ENCODE results near the gene LRP2.
"Not testable (repeated sequence)": the region's sequence is repeated elsewhere in the genome, so short reads cannot be mapped to it uniquely, and the experiment has no call there.

The LRP2 gene

DNA sequence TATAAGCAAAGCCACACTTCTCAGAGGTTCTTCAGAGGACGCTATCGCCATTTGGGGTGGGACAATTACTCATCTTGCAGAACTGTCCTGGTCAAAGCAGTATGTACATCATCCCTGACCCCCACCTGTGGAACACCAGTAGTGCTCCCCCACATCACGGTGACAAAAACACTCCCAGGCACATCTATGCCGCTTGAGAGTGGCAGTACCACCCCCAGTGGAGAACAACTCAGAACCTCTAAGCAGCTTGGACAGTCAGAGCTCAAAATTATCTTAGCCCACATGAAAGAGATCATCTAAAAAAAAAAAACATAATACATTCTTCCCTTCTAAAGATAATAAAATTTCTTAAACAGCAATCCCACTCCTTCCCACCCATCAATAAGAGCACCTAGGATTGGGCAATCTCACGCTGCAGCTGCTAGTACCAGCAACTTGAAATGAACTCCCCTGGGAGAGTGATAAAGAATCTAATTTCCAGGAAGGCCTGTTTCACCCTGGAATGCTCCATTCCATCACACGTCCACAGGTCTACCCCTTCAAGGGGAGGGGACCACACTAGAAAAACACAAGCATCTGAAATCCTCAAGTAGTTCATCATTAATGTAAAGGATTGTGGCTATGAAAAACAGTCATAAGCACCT lies 31.7 kb downstream of the LRP2 start:
- intact Hi-C loops (cut with DNase I; ENCODE audit: low total_unique reads), result no loop called here
- TF ChIP-seq, protein P1, sequence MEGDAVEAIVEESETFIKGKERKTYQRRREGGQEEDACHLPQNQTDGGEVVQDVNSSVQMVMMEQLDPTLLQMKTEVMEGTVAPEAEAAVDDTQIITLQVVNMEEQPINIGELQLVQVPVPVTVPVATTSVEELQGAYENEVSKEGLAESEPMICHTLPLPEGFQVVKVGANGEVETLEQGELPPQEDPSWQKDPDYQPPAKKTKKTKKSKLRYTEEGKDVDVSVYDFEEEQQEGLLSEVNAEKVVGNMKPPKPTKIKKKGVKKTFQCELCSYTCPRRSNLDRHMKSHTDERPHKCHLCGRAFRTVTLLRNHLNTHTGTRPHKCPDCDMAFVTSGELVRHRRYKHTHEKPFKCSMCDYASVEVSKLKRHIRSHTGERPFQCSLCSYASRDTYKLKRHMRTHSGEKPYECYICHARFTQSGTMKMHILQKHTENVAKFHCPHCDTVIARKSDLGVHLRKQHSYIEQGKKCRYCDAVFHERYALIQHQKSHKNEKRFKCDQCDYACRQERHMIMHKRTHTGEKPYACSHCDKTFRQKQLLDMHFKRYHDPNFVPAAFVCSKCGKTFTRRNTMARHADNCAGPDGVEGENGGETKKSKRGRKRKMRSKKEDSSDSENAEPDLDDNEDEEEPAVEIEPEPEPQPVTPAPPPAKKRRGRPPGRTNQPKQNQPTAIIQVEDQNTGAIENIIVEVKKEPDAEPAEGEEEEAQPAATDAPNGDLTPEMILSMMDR (IDR thresholded peaks at IDR 0.05), result no peak
- H3K4me1 ChIP-seq, result no peaks in the 10 kb centered on the region

DNA sequence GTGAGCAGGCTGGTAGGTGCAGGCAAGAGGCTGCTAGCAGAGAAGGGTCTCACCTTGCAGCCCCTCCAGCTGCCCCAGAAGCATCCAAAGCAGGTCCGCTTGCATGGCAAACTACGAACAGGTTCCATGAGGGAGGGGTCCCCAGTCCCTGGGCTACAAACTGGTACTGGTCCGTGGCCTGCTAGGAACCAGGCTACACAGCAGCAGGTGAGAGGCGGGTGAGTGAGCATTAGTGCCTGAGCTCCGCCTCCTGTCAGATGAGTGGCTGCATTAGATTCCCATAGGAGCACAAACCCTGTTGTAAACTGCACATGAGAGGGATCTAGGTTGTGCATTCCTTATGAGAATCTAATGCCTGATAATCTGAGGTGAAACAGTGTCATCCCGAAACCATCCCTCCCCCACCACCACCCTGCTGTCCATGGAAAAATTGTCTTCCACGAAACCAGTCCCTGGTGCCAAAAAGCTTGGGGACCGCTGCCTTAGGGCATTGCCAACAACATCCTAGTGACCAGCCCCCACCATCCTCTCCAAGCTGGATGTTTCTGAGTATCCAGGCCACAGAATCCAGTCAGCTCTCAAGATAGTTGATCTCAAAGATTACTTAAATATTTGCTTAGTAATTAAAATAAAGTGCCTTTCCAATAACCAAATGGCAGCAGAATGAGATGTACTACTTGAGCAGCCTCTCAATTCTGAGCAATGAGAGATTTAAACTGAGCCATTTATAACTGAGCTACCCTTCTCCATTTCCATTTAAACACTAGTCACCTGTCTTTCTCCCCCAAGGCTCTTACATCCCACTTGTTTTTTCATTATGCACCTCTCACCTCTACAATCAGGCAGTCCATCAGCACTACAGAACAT lies 32.4 kb downstream of the LRP2 start:
- Histone ChIP-seq H3K27ac (no peak overlapping the region), H3K9me3 (no peaks in the 10 kb centered on the region), H3K4me3 (no peak overlapping the region), H3K36me3 (no peaks in the 10 kb centered on the region), H3K27me3 (peaks cover 0 to 6% of the 10 kb centered on the region in 2 donors), H3K4me1 (no peaks in the 10 kb centered on the region)
- intact Hi-C loops (cut with DNase I; ENCODE audit: low total_unique reads), result no loop called here
- DNase-seq, result no peak
- TF ChIP-seq, protein P1 (IDR thresholded peaks at IDR 0.05), result no peak

More for the DNA sequence above, 31.7 kb downstream of the LRP2 start:
- Histone ChIP-seq H3K27me3 (peaks cover 0 to 6% of the 10 kb centered on the region in 2 donors), H3K9me3 (no peaks in the 10 kb centered on the region), H3K4me3 (no peak overlapping the region), H3K27ac (no peak overlapping the region), H3K36me3 (no peaks in the 10 kb centered on the region)
- DNase-seq, result no peak

DNA sequence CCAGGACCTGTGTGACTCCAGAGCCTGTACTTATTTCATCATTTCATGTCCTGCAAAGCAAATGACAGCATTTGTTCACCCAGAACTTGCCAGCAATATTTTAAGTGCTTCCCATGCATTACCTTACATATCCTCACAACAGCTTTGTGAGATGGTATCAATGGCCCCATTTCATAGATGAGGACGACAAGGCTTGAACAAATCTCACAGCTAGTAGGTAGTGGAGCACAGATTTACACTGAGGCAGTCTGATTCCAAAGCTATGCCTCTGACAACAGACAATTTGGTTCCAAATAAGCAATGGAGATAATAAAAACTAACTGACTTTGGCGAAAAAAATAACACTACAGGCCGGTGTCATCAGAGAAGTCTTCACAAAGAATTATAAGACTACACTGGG lies 33.5 kb downstream of the LRP2 start:
- Histone ChIP-seq H3K27ac (no peak overlapping the region), H3K4me3 (no peak overlapping the region), H3K27me3 (peaks cover 0 to 6% of the 10 kb centered on the region in 2 donors), H3K9me3 (no peaks in the 10 kb centered on the region), H3K36me3 (no peaks in the 10 kb centered on the region), H3K4me1 (no peaks in the 10 kb centered on the region)
- intact Hi-C loops (cut with DNase I; ENCODE audit: low total_unique reads), result no loop called here
- TF ChIP-seq, protein P1 (IDR thresholded peaks at IDR 0.05), result no peak
- no peak for DNase-seq

DNA sequence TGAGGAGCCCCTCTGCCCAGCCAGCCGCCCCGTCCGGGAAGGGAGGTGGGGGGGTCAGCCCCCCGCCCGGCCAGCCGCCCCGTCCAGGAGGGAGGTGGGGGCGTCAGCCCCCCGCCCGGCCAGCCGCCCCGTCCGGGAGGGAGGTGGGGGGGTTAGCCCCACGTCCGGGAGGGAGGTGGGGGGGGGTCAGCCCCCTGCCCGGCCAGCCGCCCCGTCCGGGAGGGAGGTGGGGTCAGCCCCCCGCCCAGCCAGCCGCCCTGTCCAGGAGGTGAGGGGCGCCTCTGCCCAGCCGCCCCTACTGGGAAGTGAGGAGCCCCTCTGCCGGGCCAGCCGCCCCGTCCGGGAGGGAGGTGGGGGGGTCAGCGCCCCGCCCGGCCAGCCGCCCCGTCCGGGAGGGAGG lies 34.5 kb downstream of the LRP2 start:
- H3K4me3 ChIP-seq; H3K9me3 ChIP-seq; H3K4me1 ChIP-seq; H3K27me3 ChIP-seq; H3K27ac ChIP-seq; DNase-seq; intact Hi-C loops (cut with DNase I; ENCODE audit: low total_unique reads); H3K36me3 ChIP-seq: not testable (repeated sequence)

DNA sequence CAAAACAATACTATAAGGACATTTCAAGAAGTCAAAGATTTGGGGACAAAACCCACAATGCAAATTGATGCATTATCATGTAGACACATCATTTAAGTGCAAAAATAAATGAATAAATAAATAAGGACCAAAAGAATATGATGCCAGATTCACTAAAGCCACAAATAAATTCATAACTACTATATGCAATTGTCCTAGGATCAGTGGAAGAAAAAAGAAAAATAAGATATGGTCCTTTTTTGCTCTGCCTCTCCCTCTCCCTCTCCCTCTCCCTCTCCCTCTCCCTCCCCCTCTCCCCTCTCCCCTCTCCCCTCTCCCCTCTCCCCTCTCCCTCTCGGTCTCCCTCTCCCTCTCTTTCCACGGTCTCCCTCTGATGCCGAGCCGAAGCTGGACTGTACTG lies 36.4 kb downstream of the LRP2 start:
- H3K9me3 ChIP-seq; intact Hi-C loops (cut with DNase I; ENCODE audit: low total_unique reads); DNase-seq; H3K4me1 ChIP-seq; H3K36me3 ChIP-seq; H3K27me3 ChIP-seq; H3K4me3 ChIP-seq; H3K27ac ChIP-seq: not testable (repeated sequence)

DNA sequence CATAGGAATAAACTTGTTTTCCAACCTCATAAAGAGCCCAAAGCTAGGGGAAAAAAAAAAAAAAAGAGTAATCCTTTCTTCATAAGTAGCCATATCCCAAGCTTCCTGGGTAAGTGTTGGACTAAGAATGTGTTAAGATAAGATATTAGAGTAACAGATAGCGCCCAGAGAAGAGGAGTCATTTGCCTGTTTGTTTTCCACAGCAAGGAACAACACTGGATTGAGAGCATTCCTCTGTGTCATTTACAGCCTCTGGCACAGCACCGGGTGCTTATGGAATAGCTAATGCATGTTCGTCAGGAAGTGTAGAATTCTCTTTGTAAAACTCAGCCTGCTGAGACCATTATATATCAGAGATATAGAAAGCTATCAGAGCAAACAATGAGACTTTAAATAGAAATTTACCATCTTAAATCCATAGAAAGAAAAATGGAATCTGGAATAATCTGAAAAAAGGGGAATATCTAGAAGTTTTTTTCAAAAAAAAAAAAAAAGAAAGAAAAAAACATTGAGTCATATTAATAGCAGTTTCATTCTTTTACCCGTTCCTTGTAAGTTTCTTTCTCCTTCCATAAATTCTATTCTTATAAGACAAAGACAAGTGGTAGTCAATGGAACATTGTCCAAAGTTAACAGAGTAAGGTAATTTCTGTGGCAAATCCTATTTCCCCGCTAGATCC lies 37.6 kb downstream of the LRP2 start:
- no peaks in the 10 kb centered on the region for H3K36me3 ChIP-seq
- DNase-seq, result no peak
- TF ChIP-seq, protein P1 (IDR thresholded peaks at IDR 0.05), result no peak
- H3K27ac ChIP-seq, result no peak overlapping the region
- no peaks in the 10 kb centered on the region for H3K4me1 ChIP-seq
- H3K4me3 ChIP-seq, result no peak overlapping the region
- H3K27me3 ChIP-seq, result peaks cover 0 to 2% of the 10 kb centered on the region in 2 donors
- H3K9me3 ChIP-seq, result no peaks in the 10 kb centered on the region
- intact Hi-C loops (cut with DNase I; ENCODE audit: low total_unique reads), result no loop called here
